Measurements from ENCODE around the gene SATB1. TPM values are rescaled to one million over a fixed set of nuclear protein-coding genes. Genes with fewer than 3 reads are reported as not detected.
A peak's percentile ranks its signal among the peaks of the same experiment; 100 is the strongest.

The SATB1 gene
- total and polyA plus RNA-seq, 3 experiments from 2014 or later = 89.6 to 163 (median 158) TPM

DNA sequence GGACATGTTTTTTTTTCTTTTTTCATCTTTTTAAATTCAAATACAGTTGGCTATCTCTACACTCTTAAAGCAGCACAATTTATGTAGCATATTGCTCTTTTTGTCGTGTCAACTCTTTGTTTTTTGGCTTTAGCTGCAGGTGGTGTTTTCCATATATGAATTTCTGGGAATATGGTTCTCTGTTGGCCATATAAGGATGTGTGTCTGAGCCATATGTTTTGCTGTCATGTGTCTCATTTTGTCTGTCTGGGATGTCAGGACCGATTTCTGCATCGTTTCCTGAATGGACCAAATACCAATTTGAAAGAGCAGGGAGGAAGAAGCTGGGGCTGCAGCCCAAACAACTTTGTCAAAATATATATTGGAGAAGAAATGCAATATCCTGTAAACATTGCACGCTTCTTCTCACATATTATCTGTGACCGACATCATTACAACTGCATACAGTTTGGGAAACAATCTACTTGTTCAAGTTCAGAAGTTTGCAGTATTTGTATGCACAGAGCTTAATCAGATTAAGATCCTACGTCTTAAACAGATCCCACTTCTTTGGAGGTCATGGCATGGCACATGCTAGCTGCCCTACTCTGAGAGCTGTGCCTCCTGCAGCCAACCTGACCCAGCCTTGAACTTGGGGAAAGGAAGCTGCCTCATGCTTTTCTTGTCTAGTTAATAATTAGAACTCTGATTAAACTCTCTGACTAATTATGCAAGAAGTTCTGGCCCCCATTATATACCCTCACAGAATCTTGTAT is 4.0 kb upstream of the SATB1 start:
- no peak for DNase-seq
- H3K36me3 ChIP-seq (ENCODE audit: insufficient read depth, low read length) = no peaks in the 10 kb centered on the region
- Mint-ChIP-seq H3K27me3 (peaks cover 0 to 2% of the 10 kb centered on the region in 2 donors), H3K36me3 (peaks cover 0 to 10% (median 0%) of the 10 kb centered on the region in 3 donors), H3K4me3 (peak overlapping the region in 6 of 7 donors; percentile 18 to 66 (median 46)), H3K9me3 (no peaks in the 10 kb centered on the region), H3K27ac (peak overlapping the region in 7 of 8 donors; percentile 16 to 96 (median 76)), H3K4me1 (peaks cover 64 to 73% (median 71%) of the 10 kb centered on the region in 3 donors)
- POLR2A ChIA-PET = interaction anchor here (0.7 to 1.0 kb wide), 2 partner anchors 16 to 305 kb away, joined by 3 to 5 read pairs; no protein-coding TSS in a partner anchor
- H3K27me3 ChIP-seq (ENCODE audit: insufficient read depth, low read length, poor library complexity, severe bottlenecking) = no peaks in the 10 kb centered on the region
- no peaks in the 10 kb centered on the region for H3K9me3 ChIP-seq (ENCODE audit: low read length)
- no peak overlapping the region for H3K27ac ChIP-seq (ENCODE audit: low read depth, low read length)
- CTCF ChIA-PET = interaction anchor here (1.2 to 1.9 kb wide), 2 partner anchors 9 to 130 kb away, joined by 3 to 4 read pairs; no protein-coding TSS in a partner anchor
- H3K4me1 ChIP-seq (ENCODE audit: insufficient read depth, low read length) = peaks cover 53% of the 10 kb centered on the region
- H3K4me3 ChIP-seq (ENCODE audit: low read length) = peak overlapping the region; percentile 0

DNA sequence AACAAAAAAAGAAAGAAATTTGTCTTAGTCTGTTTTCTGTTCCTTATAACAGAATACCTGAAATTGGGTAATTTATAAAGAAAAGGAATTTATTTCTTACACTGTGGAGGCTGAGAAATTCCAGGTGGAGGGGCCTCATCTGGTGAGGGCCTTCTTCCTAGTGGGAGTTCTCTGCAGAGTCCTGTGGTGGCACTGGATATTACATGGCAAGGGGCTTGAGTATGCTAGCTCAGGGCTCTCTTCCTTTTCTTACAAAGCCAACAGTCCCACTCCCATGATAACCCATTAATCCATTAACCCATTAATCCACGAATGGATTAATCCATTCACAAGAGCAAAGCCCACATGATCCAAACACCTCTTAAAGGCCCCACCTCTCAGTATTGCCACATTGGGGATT is 2.9 kb upstream of the SATB1 start:
- peaks cover 56% of the 10 kb centered on the region for H3K4me1 ChIP-seq (ENCODE audit: insufficient read depth, low read length)
- POLR2A ChIA-PET = no interaction called here
- no peak for DNase-seq
- H3K36me3 Mint-ChIP-seq = peaks cover 0 to 18% (median 0%) of the 10 kb centered on the region in 3 donors
- CTCF ChIA-PET = no interaction called here
- peak overlapping the region in 7 of 8 donors; percentile 49 to 96 (median 74) for H3K27ac Mint-ChIP-seq
- peaks cover 0 to 4% of the 10 kb centered on the region in 2 donors for H3K27me3 Mint-ChIP-seq
- H3K27ac ChIP-seq (ENCODE audit: low read depth, low read length) = no peak overlapping the region
- H3K9me3 ChIP-seq (ENCODE audit: low read length) = no peaks in the 10 kb centered on the region
- H3K4me3 ChIP-seq (ENCODE audit: low read length) = no peak overlapping the region
- H3K27me3 ChIP-seq (ENCODE audit: insufficient read depth, low read length, poor library complexity, severe bottlenecking) = no peaks in the 10 kb centered on the region
- H3K36me3 ChIP-seq (ENCODE audit: insufficient read depth, low read length) = no peaks in the 10 kb centered on the region
- H3K9me3 Mint-ChIP-seq = no peaks in the 10 kb centered on the region
- H3K4me1 Mint-ChIP-seq = peaks cover 72 to 84% (median 79%) of the 10 kb centered on the region in 3 donors
- peak overlapping the region in 5 of 7 donors; percentile 20 to 66 (median 56) for H3K4me3 Mint-ChIP-seq

DNA sequence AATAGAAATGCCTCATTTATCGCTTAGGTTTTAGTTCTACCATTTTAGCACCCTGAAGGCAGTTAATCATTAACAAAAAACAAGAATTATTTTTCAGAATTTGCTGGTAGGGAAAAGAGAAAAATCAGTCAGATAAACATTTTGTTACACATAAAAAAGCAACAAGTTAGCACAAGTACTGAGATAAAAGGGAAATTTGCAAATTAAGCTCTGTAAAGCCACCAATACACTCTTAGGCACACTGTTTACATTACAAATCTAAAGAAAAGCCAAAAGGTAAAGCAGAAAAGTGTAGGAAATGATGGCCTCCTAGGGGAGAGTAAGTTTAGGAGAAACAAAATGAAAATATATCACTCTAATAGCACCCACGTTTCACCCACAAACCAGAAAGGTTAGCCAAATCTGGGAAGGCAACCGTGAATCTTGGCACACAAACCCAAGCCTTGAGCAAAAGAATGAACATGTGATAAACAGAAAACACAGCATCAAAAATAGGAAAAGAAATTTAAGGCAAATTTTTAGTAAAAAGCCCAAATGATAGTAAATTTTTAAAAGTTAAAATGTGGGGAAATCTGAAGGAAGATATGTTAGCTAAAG is 1.6 kb upstream of the SATB1 start:
- DNase-seq = no peak
- no peaks in the 10 kb centered on the region for H3K27me3 ChIP-seq (ENCODE audit: insufficient read depth, low read length, poor library complexity, severe bottlenecking)
- no peaks in the 10 kb centered on the region for H3K9me3 ChIP-seq (ENCODE audit: low read length)
- Mint-ChIP-seq H3K4me1 (peaks cover 71 to 84% (median 78%) of the 10 kb centered on the region in 3 donors), H3K9me3 (no peaks in the 10 kb centered on the region), H3K27ac (peak overlapping the region; percentile 57 to 99 (median 94)), H3K4me3 (peak overlapping the region; percentile 44 to 99 (median 91)), H3K36me3 (peaks cover 0 to 15% (median 0%) of the 10 kb centered on the region in 3 donors), H3K27me3 (peaks cover 0 to 4% of the 10 kb centered on the region in 2 donors)
- peaks cover 57% of the 10 kb centered on the region for H3K4me1 ChIP-seq (ENCODE audit: insufficient read depth, low read length)
- POLR2A ChIA-PET = interaction anchor here (1.3 kb wide), 1 partner anchor 10 kb away, joined by 5 read pairs; no protein-coding TSS in a partner anchor
- H3K4me3 ChIP-seq (ENCODE audit: low read length) = no peak overlapping the region
- H3K36me3 ChIP-seq (ENCODE audit: insufficient read depth, low read length) = no peaks in the 10 kb centered on the region
- CTCF ChIA-PET = interaction anchor here (1.0 kb wide), 1 partner anchor 18 kb away, joined by 3 read pairs; no protein-coding TSS in a partner anchor
- no peak overlapping the region for H3K27ac ChIP-seq (ENCODE audit: low read depth, low read length)

DNA sequence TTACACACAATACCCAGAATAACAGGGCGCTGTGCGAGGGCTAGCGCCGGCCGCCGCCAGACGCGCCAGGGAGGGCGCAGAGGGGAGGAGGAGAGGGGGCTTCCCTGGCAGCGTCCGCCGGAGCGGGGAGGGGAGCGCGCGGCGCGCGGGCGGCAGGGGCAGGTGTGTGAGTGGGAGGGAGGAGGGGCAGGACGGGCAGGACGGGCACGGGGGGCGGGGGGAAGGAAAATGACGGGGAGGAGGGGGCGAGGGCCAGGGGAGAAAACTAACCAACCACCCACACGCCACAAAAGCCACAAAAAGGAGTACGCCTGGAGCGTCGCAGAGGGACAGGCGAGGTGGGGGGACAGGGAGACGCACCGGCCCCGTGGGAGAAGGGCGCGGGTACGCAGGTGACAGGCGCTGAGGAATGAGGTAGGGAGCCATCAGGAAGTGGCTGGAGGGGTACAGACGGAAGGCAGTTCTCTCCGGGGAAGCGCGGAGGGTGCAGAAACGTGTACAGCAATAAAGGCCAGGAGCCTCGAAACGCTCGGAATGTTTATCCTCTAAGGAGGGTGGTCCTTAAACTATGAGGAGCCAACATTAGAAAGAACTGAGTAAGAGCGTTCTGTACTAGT is 610 bp upstream of the SATB1 start:
- Mint-ChIP-seq H3K4me3 (peak overlapping the region; percentile 87 to 99 (median 93)), H3K36me3 (peaks cover 0 to 21% (median 3%) of the 10 kb centered on the region in 3 donors), H3K27ac (peak overlapping the region; percentile 87 to 99 (median 96)), H3K9me3 (no peaks in the 10 kb centered on the region), H3K27me3 (peaks cover 0 to 4% of the 10 kb centered on the region in 2 donors), H3K4me1 (peaks cover 68 to 84% (median 78%) of the 10 kb centered on the region in 3 donors)
- peak; percentile 53 to 79 (median 70) for DNase-seq
- CTCF ChIA-PET = interaction anchor here (1.1 kb wide), 1 partner anchor 32 kb away, joined by 3 read pairs; no protein-coding TSS in a partner anchor
- Histone ChIP-seq H3K4me1 (ENCODE audit: insufficient read depth, low read length) (peaks cover 54% of the 10 kb centered on the region), H3K27me3 (ENCODE audit: insufficient read depth, low read length, poor library complexity, severe bottlenecking) (no peaks in the 10 kb centered on the region), H3K27ac (ENCODE audit: low read depth, low read length) (peak overlapping the region; percentile 11), H3K36me3 (ENCODE audit: insufficient read depth, low read length) (no peaks in the 10 kb centered on the region), H3K4me3 (ENCODE audit: low read length) (peak overlapping the region; percentile 40), H3K9me3 (ENCODE audit: low read length) (no peaks in the 10 kb centered on the region)
- POLR2A ChIA-PET = interaction anchor here (0.6 to 2.5 kb wide), 4 partner anchors 12 to 341 kb away, joined by 3 to 14 read pairs (median 6); no protein-coding TSS in a partner anchor

DNA sequence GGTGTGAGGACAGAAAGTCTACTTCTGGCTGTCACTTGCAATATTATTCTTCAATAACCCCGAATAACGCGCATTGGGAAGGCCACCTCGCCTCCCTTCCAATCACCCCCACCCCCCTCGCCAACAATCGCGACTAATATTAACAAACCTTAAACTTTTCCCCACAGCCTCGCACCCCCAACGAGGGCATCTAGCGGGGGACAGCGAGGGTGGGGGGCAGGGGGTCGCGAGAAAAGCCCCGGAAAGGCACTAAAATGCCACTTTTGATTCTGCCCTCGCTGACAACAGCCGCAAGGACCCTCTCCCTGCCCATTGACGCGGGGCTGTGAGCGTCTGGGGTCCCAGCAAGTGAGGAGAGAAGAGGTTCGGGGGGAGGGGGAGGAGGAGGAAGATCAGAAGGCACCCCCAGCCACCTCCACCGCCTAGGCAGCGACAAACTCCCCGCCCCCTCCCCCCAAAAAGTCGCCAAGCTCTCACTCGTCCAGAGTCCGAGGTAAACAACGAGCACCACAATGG is 868 bp downstream of the SATB1 start:
- peaks cover 0 to 36% (median 11%) of the 10 kb centered on the region in 3 donors for H3K36me3 Mint-ChIP-seq
- Histone ChIP-seq H3K27ac (ENCODE audit: low read depth, low read length) (peak overlapping the region; percentile 58), H3K9me3 (ENCODE audit: low read length) (no peaks in the 10 kb centered on the region), H3K4me1 (ENCODE audit: insufficient read depth, low read length) (peaks cover 52% of the 10 kb centered on the region), H3K27me3 (ENCODE audit: insufficient read depth, low read length, poor library complexity, severe bottlenecking) (no peaks in the 10 kb centered on the region), H3K36me3 (ENCODE audit: insufficient read depth, low read length) (no peaks in the 10 kb centered on the region), H3K4me3 (ENCODE audit: low read length) (peak overlapping the region; percentile 80)
- H3K4me3 Mint-ChIP-seq = peak overlapping the region; percentile 87 to 99 (median 93)
- CTCF ChIA-PET = interaction anchor here (0.8 to 0.9 kb wide), 2 partner anchors 13 to 334 kb away, joined by 3 to 4 read pairs; no protein-coding TSS in a partner anchor
- H3K4me1 Mint-ChIP-seq = peaks cover 71 to 84% (median 78%) of the 10 kb centered on the region in 3 donors
- H3K27ac Mint-ChIP-seq = peak overlapping the region; percentile 80 to 99 (median 94)
- POLR2A ChIA-PET = interaction anchor here (0.6 to 2.5 kb wide), 6 partner anchors 14 to 343 kb away, joined by 3 to 14 read pairs (median 3); no protein-coding TSS in a partner anchor
- DNase-seq = peak in 1 of 5 donors; percentile 45
- H3K27me3 Mint-ChIP-seq = peaks cover 0 to 4% of the 10 kb centered on the region in 2 donors
- no peaks in the 10 kb centered on the region for H3K9me3 Mint-ChIP-seq

DNA sequence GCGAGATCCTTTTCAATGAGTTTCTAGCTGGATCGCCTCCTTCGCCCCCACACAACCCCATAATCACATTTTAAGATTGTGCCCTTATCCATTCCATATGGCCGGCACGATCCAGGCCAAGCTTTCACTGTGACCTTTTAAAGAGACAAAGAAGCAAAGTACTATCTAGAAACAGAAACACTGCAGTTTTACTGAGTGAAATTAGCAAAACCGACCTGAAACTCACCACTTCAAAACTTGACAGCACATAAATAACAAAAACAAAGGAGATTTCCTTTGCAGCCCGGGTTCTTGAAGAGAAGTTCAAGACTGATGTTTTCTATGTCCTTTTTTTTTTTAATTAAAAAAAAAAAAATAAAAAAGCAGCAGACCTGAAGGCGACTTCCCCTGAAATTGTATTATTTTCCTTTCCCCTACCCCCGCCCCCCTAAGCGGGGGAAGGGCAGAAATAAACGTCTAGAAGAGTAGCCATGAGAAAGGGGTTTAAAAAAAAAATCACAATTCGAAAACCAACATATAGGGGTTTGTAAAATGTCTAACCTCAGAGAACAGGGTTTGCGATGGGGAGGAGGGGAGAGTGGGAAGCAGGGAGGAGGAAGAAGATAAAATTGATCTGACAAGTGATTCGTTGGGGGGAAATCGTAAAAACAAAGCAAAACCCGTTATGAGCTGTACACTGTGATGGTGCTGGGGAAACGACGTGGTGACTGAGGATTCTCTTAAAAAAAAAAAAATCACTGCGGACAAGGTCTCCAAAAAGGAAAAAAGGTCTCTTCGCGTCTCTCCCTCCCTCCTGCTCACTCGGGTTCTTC is 1.5 kb downstream of the SATB1 start:
- H3K36me3 ChIP-seq (ENCODE audit: insufficient read depth, low read length) = no peaks in the 10 kb centered on the region
- ChIA-PET CTCF (interaction anchor here (0.7 to 0.9 kb wide), 3 partner anchors 12 to 335 kb away, joined by 3 to 4 read pairs (median 3); no protein-coding TSS in a partner anchor), POLR2A (interaction anchor here (0.6 to 2.5 kb wide), 6 partner anchors 15 to 330 kb away, joined by 3 to 14 read pairs (median 3); no protein-coding TSS in a partner anchor)
- peak overlapping the region; percentile 58 for H3K27ac ChIP-seq (ENCODE audit: low read depth, low read length)
- H3K4me3 ChIP-seq (ENCODE audit: low read length) = peak overlapping the region; percentile 80
- no peaks in the 10 kb centered on the region for H3K9me3 ChIP-seq (ENCODE audit: low read length)
- DNase-seq = peak in 4 of 5 donors; percentile 9 to 63 (median 36)
- Mint-ChIP-seq H3K27ac (peak overlapping the region; percentile 80 to 99 (median 94)), H3K27me3 (peaks cover 0 to 4% of the 10 kb centered on the region in 2 donors), H3K36me3 (peaks cover 0 to 42% (median 11%) of the 10 kb centered on the region in 3 donors), H3K4me1 (peaks cover 70 to 84% (median 78%) of the 10 kb centered on the region in 3 donors), H3K9me3 (no peaks in the 10 kb centered on the region), H3K4me3 (peak overlapping the region; percentile 87 to 99 (median 93))
- H3K27me3 ChIP-seq (ENCODE audit: insufficient read depth, low read length, poor library complexity, severe bottlenecking) = no peaks in the 10 kb centered on the region
- peaks cover 54% of the 10 kb centered on the region for H3K4me1 ChIP-seq (ENCODE audit: insufficient read depth, low read length)

Data from CD8-positive, alpha-beta memory T cell (primary cell).